Fibroblast of skin of abdomen (primary cell): ENCODE data around the gene RELL2.
A peak's percentile ranks its signal among the peaks of the same experiment; 100 is the strongest.

Experiments
- DNase-seq: peaks from one replicate; pipeline ENCODE4 v3.0.0-alpha.2; 2013

The RELL2 gene

DNA sequence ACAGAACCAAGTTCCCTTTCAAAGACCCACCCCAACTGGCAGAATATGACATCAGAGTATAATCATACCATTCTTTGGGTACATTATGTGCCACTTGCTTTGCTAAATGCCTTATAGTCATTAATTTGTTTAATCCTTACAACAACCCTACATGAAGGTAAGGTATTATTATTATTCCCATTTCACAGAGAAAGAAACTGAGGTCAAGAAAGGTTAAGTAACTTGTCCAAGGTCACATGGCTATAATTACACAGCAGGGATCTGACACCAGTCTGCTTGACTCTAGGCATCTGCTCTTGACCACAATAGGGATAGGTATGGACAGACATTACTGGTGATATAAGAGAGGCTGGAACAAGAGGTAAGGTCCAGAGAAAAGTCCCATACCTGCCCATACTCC, 13.2 kb downstream of the RELL2 start:
- no peak for DNase-seq

DNA sequence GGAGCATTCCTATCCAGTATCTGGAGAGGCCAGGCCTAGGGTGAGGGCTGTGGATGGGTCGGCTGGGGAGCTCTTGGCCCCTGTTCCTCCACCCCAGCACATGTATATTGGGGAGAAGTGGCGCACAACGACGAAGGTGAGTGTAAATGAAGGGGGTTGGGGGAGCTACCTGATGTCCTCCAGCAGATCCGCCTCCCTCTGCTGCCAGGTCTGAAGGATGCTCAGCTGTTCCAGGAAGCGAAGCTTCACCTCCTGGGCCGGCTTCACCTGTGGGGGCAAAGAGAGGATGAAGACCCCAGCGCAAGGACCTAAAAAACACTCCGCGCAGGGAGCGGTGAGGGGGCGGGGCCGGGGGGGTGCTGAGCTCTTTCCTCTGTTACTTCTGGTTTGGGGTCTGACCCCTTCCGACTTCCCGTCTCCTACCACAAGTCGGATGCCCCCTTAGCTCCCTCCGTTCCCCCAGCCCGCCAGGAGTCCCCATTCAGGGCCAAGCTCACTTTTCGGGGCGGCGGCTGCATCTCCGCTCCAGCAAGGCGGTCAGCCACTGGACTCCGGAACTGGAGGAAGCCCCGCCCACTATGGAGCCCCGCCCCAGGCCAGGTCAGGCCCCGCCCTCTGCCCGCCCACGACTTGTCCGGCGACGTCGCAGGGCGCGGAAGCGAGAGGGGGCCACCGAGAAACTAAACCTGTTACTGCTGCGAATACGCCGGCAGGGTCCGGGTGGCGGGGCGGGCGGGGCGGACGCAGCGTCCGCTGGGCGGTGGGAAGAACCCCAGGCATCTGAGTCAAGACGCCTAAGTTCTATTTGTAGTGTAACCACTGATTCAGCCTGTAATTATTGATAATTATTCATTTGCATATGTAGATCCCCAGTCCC, 14.3 kb downstream of the RELL2 start, which contains the start of gene FCHSD1:
FCHSD1 (minus strand) TSS at position 568 of the 877 bp plus-strand sequence; CDS start at position 518, 50 bp downstream.
- DNase-seq = peak; percentile 70

DNA sequence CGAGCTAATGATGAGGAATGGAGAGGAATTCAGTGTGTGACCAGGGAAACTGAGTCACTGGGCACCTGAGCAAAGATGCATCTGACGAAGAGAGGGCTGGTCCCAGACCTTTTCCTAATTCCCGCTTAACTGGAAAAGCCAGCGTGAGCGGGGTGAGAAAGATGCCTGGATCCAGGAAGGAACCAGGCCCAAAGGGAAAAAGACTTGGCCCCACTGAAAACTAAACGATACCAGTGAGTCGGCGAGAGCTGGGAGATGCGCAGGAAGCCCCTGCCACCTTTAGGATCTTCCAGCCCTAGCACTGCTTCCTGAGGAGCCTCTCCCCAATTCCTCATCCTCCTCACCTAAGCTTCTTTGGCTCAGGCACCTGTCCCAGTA, 14.9 kb downstream of the RELL2 start:
- no peak for DNase-seq

DNA sequence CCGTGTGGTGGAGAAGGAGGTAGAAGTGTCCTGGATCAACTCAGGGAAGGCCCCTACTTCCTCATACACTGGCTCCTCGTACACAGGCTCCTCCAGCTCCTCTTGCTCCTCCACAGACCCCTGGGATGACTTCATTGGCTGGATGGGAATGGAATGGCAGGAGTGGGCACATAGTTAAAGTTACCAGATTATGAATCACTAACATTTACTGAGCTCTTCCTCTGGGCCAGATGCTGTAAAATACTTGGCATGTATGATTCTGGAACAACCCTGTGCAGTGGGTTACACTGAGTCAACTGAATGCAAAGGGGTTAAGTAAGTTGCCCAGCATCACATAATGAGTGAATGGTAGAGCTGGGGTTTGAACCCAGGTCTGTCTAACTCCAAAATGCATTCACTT, 17.5 kb downstream of the RELL2 start:
- DNase-seq = peak; percentile 90

DNA sequence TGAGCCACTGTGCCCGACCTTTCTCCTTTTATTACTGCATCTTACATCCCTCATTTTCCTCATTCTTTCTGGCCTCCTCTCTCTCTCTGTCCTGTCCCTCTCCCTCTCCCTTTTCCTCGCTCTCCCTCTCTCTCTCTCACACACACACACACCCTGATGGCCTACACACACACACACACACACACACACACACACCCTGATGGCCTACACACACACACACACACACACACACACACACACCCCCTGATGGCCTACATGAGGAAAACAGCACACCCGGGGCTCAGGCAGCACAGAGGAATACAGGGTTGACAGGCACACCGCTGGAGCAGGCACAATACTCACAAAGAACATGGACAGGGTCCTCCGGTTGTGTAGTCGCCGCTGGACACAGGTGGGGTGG, 18.2 kb downstream of the RELL2 start:
- no peak for DNase-seq

GRCh38 chr5:141656396-141656795, 19.6 kb downstream of the RELL2 start:
- DNase-seq = no peak

DNA sequence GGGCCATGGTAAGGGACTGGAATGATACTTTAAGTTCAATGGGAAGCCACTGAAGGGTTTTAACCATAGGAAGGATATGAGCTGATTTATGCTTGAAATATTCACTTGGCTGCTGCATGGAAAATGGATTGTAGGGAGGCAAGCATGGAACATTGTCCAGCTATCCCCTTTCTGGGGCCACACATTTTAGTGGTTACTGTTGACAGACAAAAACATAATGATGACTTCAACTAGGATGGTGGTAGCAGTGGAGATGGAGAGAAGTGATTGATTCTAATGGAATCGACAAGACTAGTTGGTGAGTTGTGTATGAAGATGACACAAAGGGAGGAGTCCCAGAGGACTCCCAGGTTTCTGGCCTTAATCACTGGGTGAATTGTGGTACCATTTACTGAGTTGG, 20.6 kb downstream of the RELL2 start:
- peak; percentile 28 for DNase-seq

- DNase-seq = peak; percentile 91
Measured at GRCh38 chr5:141657937-141658545, 21.2 kb downstream of the RELL2 start.

GRCh38 chr5:141662028-141662427, 25.2 kb downstream of the RELL2 start:
- no peak for DNase-seq

DNA sequence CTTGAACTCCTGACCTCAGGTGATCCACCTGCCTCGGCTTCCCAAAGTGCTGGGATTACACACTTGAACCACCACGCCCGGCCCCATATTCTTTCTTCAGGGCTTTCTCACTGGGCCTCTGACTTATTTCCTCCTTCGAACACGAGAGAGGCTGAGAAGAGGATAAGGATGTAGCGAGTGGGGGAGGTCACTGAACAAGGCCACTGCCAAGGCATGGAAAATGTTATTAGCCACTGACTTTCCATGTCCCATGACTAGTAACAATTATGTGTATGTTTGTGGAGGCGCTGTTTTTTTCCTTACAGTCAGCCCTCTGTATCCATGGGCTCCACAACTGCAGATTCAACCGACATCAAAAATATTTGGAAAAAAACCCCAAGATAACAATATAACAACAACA, 26.7 kb downstream of the RELL2 start:
- no peak for DNase-seq

- peak; percentile 57 for DNase-seq
Measured at GRCh38 chr5:141664733-141665461, 28.1 kb downstream of the RELL2 start.

DNA sequence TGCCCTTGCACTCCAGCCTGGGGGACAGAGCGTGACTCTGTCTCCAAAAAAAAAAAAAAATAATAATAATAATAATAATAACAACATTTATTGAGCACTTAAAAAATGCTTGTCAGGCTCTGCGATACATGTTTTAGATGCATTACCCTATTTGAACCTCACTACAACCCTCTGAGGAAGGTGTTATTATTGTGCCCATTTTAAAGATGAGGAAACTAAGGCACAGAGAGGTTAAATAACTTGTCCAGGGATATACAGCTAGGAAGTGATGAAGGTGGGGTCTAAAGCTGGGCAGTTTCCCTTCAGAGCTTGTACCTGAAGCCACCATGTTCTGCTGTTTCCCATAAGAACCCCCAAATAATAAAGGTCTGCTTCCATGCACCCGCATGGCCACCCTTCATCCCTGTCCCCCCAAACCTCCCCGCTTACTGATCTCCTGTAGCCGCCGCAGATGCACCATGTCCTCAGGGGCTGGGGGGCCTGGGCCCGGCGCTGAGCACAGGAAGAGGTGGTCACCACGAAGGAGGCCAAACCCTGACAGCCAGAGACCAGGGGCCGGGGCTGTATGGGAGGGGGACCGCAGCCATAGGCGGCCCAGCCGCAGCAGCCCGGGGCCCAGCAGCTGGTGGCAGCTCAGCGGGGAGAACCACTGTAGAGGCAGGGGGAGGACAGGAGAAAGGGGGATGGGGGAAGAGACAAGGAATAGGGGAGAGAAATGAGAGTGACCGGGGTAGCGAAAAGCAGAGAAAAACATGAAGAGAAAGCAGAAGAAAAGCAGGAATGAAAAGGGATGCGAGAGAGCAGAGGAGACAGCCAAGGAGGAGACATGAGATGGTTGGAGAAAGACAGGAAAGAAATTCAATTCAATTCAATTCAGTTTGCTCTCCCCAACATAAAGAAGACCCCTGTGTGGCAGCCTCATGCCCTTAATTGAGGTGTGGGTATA, 29.5 kb downstream of the RELL2 start:
- no peak for DNase-seq

DNA sequence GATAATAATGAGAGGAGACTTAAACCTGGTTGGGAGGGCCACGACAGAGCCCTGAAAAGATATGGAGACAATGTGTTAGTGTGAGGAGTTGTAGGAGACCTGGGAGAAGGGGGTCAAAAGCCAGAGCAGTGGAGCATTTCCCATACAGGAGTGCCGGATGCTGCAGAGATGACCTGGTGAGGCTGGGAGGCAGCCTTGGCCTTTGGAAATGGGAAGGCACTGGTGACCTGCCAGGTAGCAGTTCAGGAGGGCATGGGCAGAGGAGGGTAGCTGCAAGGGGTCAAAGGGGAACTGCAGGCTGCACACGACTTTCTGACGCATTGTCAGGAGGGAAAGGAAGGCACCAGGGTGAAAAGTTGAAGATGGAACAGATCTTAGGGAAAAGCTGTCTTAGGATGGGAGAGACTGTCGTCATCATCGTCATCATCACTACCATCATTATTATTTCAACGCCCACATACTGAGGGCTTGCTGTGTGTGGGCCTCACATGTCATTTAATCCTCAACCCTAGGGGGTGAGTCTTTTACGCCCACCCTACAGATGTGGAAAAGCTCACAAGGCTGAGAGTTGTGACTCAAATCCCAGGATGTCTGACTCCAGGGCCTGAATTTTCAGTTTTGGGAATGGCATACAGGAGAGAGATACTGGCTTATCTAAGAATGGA, 31.9 kb downstream of the RELL2 start:
- peak; percentile 37 for DNase-seq

GRCh38 chr5:141669520-141669919, 32.7 kb downstream of the RELL2 start:
- DNase-seq = no peak

GRCh38 chr5:141672071-141672840, 35.5 kb downstream of the RELL2 start:
- DNase-seq = no peak

DNA sequence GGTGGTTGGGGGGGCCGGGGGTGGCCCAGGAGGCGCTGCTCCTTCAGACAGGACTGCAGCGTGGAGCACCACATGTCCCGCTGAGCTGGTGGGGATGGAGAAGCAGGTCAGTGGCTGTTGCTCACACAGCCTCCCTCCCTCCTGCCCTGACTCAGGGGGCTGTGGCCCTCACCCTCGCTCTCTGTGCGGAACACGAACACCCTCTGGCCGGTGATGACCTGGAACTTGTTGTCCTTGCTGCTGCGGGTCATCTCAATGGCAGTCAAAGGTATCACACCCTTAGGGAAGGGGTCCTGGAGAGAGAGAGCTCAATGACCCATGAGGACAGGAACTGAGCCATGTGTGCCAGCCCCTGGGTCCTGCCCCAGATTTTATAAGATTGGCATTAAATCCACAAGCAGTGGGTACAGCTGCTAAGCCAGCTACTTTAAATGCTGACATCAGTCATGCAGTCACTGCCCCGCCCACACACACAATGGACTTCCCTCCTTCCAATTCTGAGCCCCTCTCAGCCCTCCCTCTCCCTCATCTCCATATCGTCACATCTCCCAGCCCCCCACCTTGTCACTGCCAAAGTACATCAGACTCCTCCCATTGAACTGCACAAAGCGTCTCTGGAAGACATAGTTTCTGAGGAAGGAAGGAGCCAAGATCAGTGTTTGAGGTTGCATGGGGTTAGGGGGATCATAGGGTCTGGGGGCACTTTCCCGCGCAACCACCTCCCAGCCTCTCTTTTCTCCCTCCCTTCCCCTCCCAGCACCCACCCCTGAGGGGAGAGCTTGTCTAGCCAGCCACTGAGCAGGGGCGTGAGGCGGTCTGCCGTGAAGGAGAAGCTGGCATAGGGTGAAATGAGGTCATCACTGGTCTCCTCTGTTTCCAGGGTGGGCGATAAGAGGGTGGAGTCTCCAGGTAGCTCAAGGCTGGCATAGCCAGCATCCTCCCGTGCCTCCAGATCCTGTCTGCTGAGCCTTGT, 36.3 kb downstream of the RELL2 start:
- no peak for DNase-seq

DNA sequence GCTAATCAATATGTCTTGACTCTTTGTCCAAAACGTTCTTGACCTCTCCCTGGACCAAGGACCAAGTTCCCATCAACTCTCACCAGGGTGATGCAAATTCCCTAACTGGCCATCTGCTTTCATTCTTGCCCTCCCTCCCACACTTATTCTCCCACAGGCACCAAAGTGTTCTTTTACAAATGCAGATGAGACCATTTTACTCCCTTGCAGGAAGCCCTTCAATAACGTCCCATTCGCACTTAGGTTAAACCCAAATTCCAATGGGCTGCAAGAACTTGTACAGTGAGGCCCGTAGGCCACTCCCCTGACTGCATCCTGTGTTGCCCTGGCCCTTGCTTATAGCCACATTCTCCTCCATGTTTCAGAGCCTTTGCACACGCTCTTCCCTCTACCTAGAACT, 38.0 kb downstream of the RELL2 start:
- DNase-seq = no peak

DNA sequence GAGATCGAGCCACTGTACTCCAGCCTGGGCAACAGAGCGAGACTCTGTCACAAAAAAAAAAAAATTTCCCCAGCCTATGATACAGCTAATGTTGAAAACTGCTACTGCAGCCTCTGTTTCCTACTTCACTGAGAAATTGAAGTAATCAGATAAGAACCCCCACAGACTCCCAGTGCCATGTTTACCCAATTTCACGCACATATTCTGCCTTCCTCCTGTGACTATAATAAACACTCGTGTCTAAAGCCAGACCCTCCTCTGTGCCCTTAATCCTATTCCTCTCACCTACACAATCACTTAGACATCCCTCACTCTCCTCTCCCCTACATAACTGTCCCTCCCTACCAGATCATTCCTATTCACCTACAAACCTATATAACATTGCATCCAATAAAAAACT, 38.9 kb downstream of the RELL2 start:
- no peak for DNase-seq

DNA sequence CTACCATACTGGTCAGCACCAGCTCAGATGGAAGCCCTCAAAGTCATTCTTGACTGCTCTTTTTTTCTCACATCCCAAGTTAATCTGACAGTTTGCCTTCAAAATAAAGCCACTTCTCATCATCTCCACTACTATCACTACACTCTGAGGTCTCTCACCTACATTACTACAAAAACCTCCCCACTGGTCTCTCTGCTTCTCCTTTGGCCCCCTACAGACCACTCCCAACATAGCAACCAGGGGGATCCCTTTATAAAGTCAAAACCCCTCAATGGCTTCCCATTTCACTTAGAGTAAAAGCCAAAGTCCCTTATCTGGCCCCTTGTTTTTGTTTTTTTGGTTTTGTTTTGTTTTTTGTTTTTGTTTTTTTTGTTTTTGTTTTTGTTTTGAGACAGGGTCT, 40.6 kb downstream of the RELL2 start:
- no peak for DNase-seq

- no peak for DNase-seq
Measured at GRCh38 chr5:141680178-141680577, 43.4 kb downstream of the RELL2 start.
